A673 (cell line): ENCODE results near the gene CCDC24.

ENCODE experiments used
- CTCF ChIP-seq: fragments of 300-800, 200-600 bp; sonication (generic); conservative IDR thresholded peaks from 2 replicates; pipeline ENCODE4 v1.5.1; 2017; ENCODE audit warnings: low read depth, mild to moderate bottlenecking, antibody characterized with exemption, low read length, moderate library complexity, mixed read lengths
- EZH2 ChIP-seq: fragments of 200-600 bp; sonication (generic); IDR thresholded peaks from 2 replicates; pipeline ENCODE4 v1.6.1; 2017; ENCODE audit warnings: borderline replicate concordance, low read depth, mild to moderate bottlenecking, mixed read lengths, antibody characterized with exemption, low read length; ENCODE audit not compliant: poor library complexity, severe bottlenecking

- TF ChIP-seq CTCF = no peak
- no peak for TF ChIP-seq EZH2
Observed at GRCh38 chr1:43957407-43958040, 33.9 kb upstream of the CCDC24 start.
